GM06990 (cell line): ENCODE results near the gene PRR5L.

ENCODE experiments used
- DNase-seq: peaks from one replicate; pipeline ENCODE4 v3.0.0-alpha.2; 2011; ENCODE audit not compliant: insufficient read length; ENCODE audit errors: extremely low read depth
- H3K27me3 ChIP-seq: replicated peaks from 2 replicates; pipeline ENCODE4 v1.6.0; 2011; ENCODE audit warnings: low read length; ENCODE audit not compliant: control insufficient read depth, insufficient read depth
- H3K36me3 ChIP-seq: 2 replicates; pipeline ENCODE4 v1.5.1; 2011; ENCODE audit warnings: low read length; ENCODE audit not compliant: control insufficient read depth, insufficient read depth
- H3K4me3 ChIP-seq: replicated peaks from 2 replicates; pipeline ENCODE4 v1.5.1; 2011; ENCODE audit warnings: low read depth, mild to moderate bottlenecking, control low read depth, low read length
- CTCF ChIP-seq: IDR thresholded peaks from 2 replicates; pipeline ENCODE4 v1.5.1; 2011; ENCODE audit warnings: low read length, control low read depth, mild to moderate bottlenecking, inconsistent platforms; ENCODE audit not compliant: insufficient read depth, poor library complexity, severe bottlenecking

The PRR5L gene

DNA sequence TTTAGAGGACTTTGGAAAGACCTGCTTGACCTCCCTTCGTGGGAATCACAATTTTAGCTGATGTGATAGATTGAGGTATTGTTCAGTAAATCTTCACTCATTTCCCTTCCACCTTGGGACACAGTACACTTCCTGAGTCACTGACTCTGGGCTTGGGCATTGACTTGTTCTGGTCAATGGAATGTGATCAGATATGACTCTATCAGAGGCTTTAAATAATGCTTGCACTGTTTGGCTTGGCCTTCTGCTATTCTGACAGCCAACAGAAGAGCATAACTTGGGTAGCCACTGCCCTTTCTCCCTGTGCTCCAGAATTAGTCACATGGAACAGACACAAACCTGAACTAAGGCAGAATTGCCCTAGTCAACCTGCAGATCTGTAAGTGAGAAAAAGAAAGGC, 12.5 kb downstream of the PRR5L start:
- Histone ChIP-seq H3K36me3 (no peaks in the 10 kb centered on the region), H3K27me3 (no peaks in the 10 kb centered on the region; the same call in 1 of the 2 replicates), H3K4me3 (no peak overlapping the region)
- TF ChIP-seq CTCF: no peak
- no peak for DNase-seq

DNA sequence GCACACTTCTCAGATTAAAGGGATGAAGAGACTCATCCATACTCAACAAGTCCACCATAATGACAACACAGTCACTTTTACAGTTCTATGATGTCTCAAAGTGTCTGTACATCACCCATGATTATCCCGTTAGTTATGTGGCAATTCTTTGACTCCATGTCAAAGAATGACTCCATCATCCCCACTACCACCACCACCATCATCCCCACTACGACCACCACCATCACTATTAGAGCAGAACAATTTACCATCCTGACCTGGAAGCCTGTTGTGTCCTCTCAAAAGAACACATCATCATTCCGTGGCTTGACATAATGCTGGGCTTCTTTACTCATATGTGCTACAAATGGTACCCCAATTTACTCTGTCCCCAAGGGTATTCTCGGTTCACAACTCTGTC, 13.7 kb downstream of the PRR5L start:
- DNase-seq: no peak
- TF ChIP-seq CTCF: no peak
- Histone ChIP-seq H3K36me3 (no peaks in the 10 kb centered on the region), H3K4me3 (no peak overlapping the region), H3K27me3 (no peaks in the 10 kb centered on the region; the same call in 1 of the 2 replicates)

GRCh38 chr11:36311926-36312595, 16.0 kb downstream of the PRR5L start:
- H3K27me3 ChIP-seq: no peaks in the 10 kb centered on the region; the same call in 1 of the 2 replicates
- no peak for TF ChIP-seq CTCF
- no peak for DNase-seq

DNA sequence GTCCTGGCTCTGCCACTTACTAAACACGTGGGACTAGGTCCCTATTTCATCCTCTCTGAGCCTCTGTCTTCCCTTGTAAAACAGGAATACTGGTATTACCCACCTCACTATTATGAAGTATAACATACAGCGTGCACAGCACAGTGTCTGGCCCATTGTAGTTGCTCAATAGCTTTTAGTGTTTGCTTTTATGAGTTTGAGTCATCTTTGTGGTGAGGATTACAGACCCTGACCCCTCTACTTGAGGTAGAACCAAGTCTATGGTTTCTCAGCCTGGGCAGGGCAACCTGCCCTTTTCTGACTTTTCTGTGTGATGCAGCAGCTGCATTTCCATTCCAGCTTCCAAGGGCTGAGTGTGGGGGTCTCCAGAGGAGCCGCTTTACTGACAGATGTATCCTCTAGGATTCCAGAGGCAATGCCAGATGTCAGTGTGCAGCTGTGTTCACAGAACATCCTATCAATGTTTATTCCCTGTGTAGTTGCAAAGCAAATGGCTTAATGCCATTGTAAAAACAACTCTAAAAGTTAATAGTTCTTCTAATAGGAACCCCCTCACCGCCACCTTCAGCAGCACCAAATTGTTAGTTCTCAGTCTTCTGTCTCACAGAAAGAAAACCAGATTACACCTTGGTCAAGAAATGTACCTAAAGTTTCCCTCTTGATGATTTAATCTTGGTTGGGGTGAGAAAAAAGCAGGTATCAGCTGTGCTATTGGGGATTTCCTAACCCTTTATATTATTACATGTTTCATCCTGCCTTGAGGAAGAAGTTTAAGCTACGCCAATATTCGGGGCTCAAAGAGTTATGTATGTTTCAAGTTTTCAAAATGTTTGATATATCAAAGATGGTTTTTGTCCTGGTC, 16.8 kb downstream of the PRR5L start:
- Histone ChIP-seq H3K36me3 (no peaks in the 10 kb centered on the region), H3K27me3 (no peaks in the 10 kb centered on the region; the same call in 1 of the 2 replicates), H3K4me3 (no peak overlapping the region)
- DNase-seq: no peak
- TF ChIP-seq CTCF: no peak

More at GRCh38 chr11:36311926-36312595, 16.0 kb downstream of the PRR5L start:
- Histone ChIP-seq H3K4me3 (no peak overlapping the region), H3K36me3 (no peaks in the 10 kb centered on the region)

DNA sequence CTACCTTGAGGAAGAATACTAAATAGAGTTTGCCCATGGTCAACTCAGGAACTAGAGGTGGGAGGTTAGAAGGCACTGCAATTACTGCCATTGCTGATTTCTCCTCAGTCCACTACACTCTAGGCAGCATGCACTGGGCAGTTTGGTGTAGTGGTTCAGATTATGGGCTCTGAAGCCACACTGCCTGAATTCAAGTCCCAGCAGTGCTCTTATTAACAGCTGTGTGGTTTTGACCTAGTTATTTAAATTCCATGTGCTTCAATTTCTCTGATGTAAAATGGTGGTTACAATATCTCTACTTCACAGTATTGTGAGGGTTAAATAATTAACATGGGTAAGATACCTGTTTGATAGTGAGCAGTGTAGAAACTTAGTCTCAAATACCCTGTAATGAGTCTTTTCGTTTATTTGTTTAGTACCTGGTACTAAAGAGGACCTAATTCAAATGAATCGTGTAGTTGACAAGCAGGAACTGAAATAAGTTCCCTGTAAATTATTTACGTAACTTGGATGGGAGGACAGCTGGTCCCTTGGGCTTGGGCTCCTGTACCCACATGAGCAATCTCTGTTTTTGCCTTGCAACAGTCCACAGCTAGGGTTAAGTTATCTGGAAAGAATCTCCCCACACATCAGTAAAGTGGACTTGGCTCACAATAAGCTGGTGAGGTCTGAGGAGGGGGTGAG, 17.8 kb downstream of the PRR5L start:
- Histone ChIP-seq H3K27me3 (no peaks in the 10 kb centered on the region; the same call in 1 of the 2 replicates), H3K36me3 (no peaks in the 10 kb centered on the region), H3K4me3 (no peak overlapping the region)
- TF ChIP-seq CTCF: no peak
- DNase-seq: no peak
